Stimulated activated CD8-positive, alpha-beta memory T cell treated with anti-CD3 and anti-CD28 coated beads, Interleukin-7, amount 100 ng/mL, for 4 hours (primary cell): ENCODE data around the gene XCR1.
"Not testable (repeated sequence)": the region's sequence is repeated elsewhere in the genome, so short reads cannot be mapped to it uniquely, and the experiment has no call there.

Source experiments
- DNase-seq, 2 donors: peaks; one replicate each; pipeline ENCODE4 v3.0.0-alpha.2; 2020; ENCODE audit warnings: low read depth in 2 of 2

XCR1 gene

GRCh38 chr3:46006238-46007032, 20.8 kb downstream of the XCR1 start:
- DNase-seq = no peak

- DNase-seq = not testable (repeated sequence)
Observed at GRCh38 chr3:46003706-46004105, 23.6 kb downstream of the XCR1 start.

GRCh38 chr3:46001178-46001577, 26.1 kb downstream of the XCR1 start:
- no peak for DNase-seq

GRCh38 chr3:45997942-45998341, 29.3 kb downstream of the XCR1 start:
- DNase-seq = no peak

GRCh38 chr3:45997499-45997898, 29.8 kb downstream of the XCR1 start:
- DNase-seq = not testable (repeated sequence)

- peak; percentile 82 to 89 for DNase-seq
Observed at GRCh38 chr3:45995236-45996192, 31.8 kb downstream of the XCR1 start, which contains the start of gene FYCO1. FYCO1 (minus strand) TSS chr3:45995824; CDS start chr3:45984910, 10,914 bp downstream.

- DNase-seq = peak in 1 of 2 donors; percentile 59
Observed at GRCh38 chr3:45994419-45995235, 32.7 kb downstream of the XCR1 start.

GRCh38 chr3:45993421-45994027, 33.8 kb downstream of the XCR1 start:
- DNase-seq = peak in 1 of 2 donors; percentile 36

GRCh38 chr3:45992821-45993221, 34.5 kb downstream of the XCR1 start:
- no peak for DNase-seq

- DNase-seq = no peak
Observed at GRCh38 chr3:45992133-45992729, 35.1 kb downstream of the XCR1 start.

GRCh38 chr3:45991341-45991740, 35.9 kb downstream of the XCR1 start:
- no peak for DNase-seq

GRCh38 chr3:45990181-45990580, 37.1 kb downstream of the XCR1 start:
- no peak for DNase-seq

- DNase-seq = no peak
Observed at GRCh38 chr3:45988804-45989203, 38.5 kb downstream of the XCR1 start.

GRCh38 chr3:45988362-45988761, 38.9 kb downstream of the XCR1 start:
- DNase-seq = no peak

GRCh38 chr3:45987368-45988291, 39.7 kb downstream of the XCR1 start:
- DNase-seq = no peak

GRCh38 chr3:45986303-45986982, 40.8 kb downstream of the XCR1 start:
- DNase-seq = no peak

GRCh38 chr3:45985532-45986302, 41.6 kb downstream of the XCR1 start:
- no peak for DNase-seq
